HepG2 (cell line): ENCODE data around the gene TYROBP. TPM values are rescaled to one million over a fixed set of nuclear protein-coding genes. Genes with fewer than 3 reads are reported as not detected.
A peak's percentile ranks its signal among the peaks of the same experiment; 100 is the strongest.

Experiments used
- BRF2 ChIP-seq: sonication (generic); formaldehyde crosslinking; IDR thresholded peaks from 2 replicates; pipeline ENCODE4 v1.8.1; 2022; ENCODE audit warnings: mild to moderate bottlenecking, missing genetic modification reagents
- CREB3 ChIP-seq: sonication (generic); formaldehyde crosslinking; IDR thresholded peaks from 2 replicates; pipeline ENCODE4 v1.5.0; 2020; ENCODE audit warnings: missing genetic modification reagents
- CREM ChIP-seq, 2 experiments: sonication (generic) in 1 of 2; formaldehyde crosslinking in 1 of 2; IDR thresholded peaks; 2 replicates each; pipeline versions ENCODE4 v1.4.0 to v1.6.1; 2016 to 2020; ENCODE audit warnings: antibody characterized with exemption in 1 of 2, mild to moderate bottlenecking in 1 of 2, missing genetic modification reagents in 1 of 2
- EP300 ChIP-seq, 3 experiments: sonication (generic) in 1 of 3; formaldehyde crosslinking in 1 of 3; IDR thresholded peaks; 2 replicates each; pipeline versions ENCODE4 v1.5.1 to v1.6.1; 2011 to 2020; ENCODE audit warnings: low read depth in 2 of 3, low read length in 2 of 3, borderline replicate concordance in 1 of 3, improper control_type of control experiment in 1 of 3, mild to moderate bottlenecking in 1 of 3, missing genetic modification reagents in 1 of 3, moderate library complexity in 1 of 3
- GABPB1 ChIP-seq: IDR thresholded peaks from 2 replicates; pipeline ENCODE4 v1.6.1; 2016; ENCODE audit warnings: mild to moderate bottlenecking, missing genetic modification reagents, moderate library complexity, missing compliant biosample characterization
- HOXD1 ChIP-seq: sonication (generic); formaldehyde crosslinking; IDR thresholded peaks from 2 replicates; pipeline ENCODE4 v1.5.0; 2020; ENCODE audit warnings: missing genetic modification reagents
- KAT7 ChIP-seq: IDR thresholded peaks from 2 replicates; pipeline ENCODE4 v1.6.1; 2018; ENCODE audit warnings: borderline replicate concordance, missing compliant biosample characterization
- MAFK ChIP-seq, 2 experiments: IDR thresholded peaks in 1 of 2; conservative IDR thresholded peaks in 1 of 2; 2 replicates each; pipeline ENCODE4 v1.6.1; 2011; ENCODE audit warnings: improper control_type of control experiment in 2 of 2, low read length in 2 of 2
- MLXIP ChIP-seq: sonication (generic); formaldehyde crosslinking; IDR thresholded peaks from 2 replicates; pipeline ENCODE4 v1.9.0; 2021; ENCODE audit warnings: missing genetic modification reagents, borderline replicate concordance
- MTF2 ChIP-seq: sonication (generic); formaldehyde crosslinking; IDR thresholded peaks from 2 replicates; pipeline ENCODE4 v1.5.0; 2020; ENCODE audit warnings: missing genetic modification reagents, borderline replicate concordance
- NKX3-1 ChIP-seq: sonication (generic); formaldehyde crosslinking; IDR thresholded peaks from 2 replicates; pipeline ENCODE4 v1.5.0; 2020; ENCODE audit warnings: missing genetic modification reagents
- NR2F6 ChIP-seq, 2 experiments: IDR thresholded peaks; 2 replicates each; pipeline ENCODE4 v1.6.1; 2016; ENCODE audit warnings: antibody characterized with exemption in 1 of 2, mild to moderate bottlenecking in 1 of 2
- PAWR ChIP-seq: sonication (generic); formaldehyde crosslinking; IDR thresholded peaks from 2 replicates; pipeline ENCODE4 v1.4.0; 2020; ENCODE audit warnings: missing genetic modification reagents, mild to moderate bottlenecking, borderline replicate concordance
- SOX5 ChIP-seq: IDR thresholded peaks from 2 replicates; pipeline ENCODE4 v1.6.1; 2016; ENCODE audit warnings: borderline replicate concordance
- ZFP1 ChIP-seq: IDR thresholded peaks from 2 replicates; pipeline ENCODE4 v1.6.1; 2016
- ZNF18 ChIP-seq: sonication (generic); formaldehyde crosslinking; IDR thresholded peaks from 2 replicates; pipeline ENCODE4 v1.8.0; 2022; ENCODE audit warnings: mild to moderate bottlenecking, missing genetic modification reagents; ENCODE audit not compliant: insufficient replicate concordance
- ZNF20 ChIP-seq: sonication (generic); formaldehyde crosslinking; IDR thresholded peaks from 2 replicates; pipeline ENCODE4 v1.4.0; 2020; ENCODE audit warnings: mild to moderate bottlenecking, moderate library complexity, missing genetic modification reagents
- ZNF33A ChIP-seq: sonication (generic); formaldehyde crosslinking; IDR thresholded peaks from 2 replicates; pipeline ENCODE4 v1.5.1; 2020; ENCODE audit warnings: missing genetic modification reagents, mild to moderate bottlenecking, moderate library complexity, borderline replicate concordance
- ZNF343 ChIP-seq: sonication (generic); formaldehyde crosslinking; IDR thresholded peaks from 2 replicates; pipeline ENCODE4 v1.4.0; 2020; ENCODE audit warnings: mild to moderate bottlenecking, missing genetic modification reagents
- ZNF354B ChIP-seq: sonication (generic); formaldehyde crosslinking; IDR thresholded peaks from 2 replicates; pipeline ENCODE4 v1.8.0; 2022; ENCODE audit warnings: mild to moderate bottlenecking, missing genetic modification reagents
- ZNF576 ChIP-seq: sonication (generic); formaldehyde crosslinking; IDR thresholded peaks from 2 replicates; pipeline ENCODE4 v1.4.0; 2020; ENCODE audit warnings: mild to moderate bottlenecking, missing genetic modification reagents
- polyA plus RNA-seq, 8 experiments: library from polyadenylated mRNA; depleted of rRNA in 3 of 8; stranded (reverse) in 7 of 8; unstranded in 1 of 8; fragments of >200 nt; fragmentation: Illumina TruSeq in 4 of 8; extraction: Trizol in 4 of 8; gene quantifications; 2 replicates each; pipeline versions ENCODE4 v1.2.1 to v1.2.3, GENCODE V29; 2011 to 2016; ENCODE audit warnings: low read depth in 4 of 8, missing spikeins in 1 of 8, mixed read lengths in 1 of 8; ENCODE audit not compliant: insufficient read depth in 1 of 8
- total RNA-seq, 5 experiments: library from RNA; depleted of rRNA; stranded (reverse); fragments of >200 nt; fragmentation: Illumina TruSeq; extraction: Trizol; gene quantifications; 2 replicates each; pipeline ENCODE4 v1.2.3, GENCODE V29; 2016; ENCODE audit warnings: low read depth in 1 of 5

The TYROBP gene
- total and polyA plus RNA-seq, 2 of the 13 experiments (the other 11 are each of a cell fraction or from before 2014, with no cell fraction given) = not detected

- TF ChIP-seq EP300 (IDR thresholded peaks at IDR 0.05; ENCODE audit: low read depth in 2 of 2, low read length in 2 of 2) = no peak; a peak in 1 of 4 replicates
- TF ChIP-seq EP300 (CRISPR knock-in tag; IDR thresholded peaks at IDR 0.05; ENCODE audit: borderline replicate concordance) = peak; percentile 40; the same call in 1 of the 2 replicates
- no peak for TF ChIP-seq BRF2 (CRISPR knock-in tag)
- TF ChIP-seq SOX5 (CRISPR knock-in tag) = peak; percentile 59; the same call in 1 of the 2 replicates
- TF ChIP-seq ZNF20 = no peak
- no peak for TF ChIP-seq ZNF354B (CRISPR knock-in tag)
- no peak for TF ChIP-seq NR2F6 (IDR thresholded peaks at IDR 0.05)
- peak; percentile 71; the same call in 1 of the 2 replicates for TF ChIP-seq NR2F6 (CRISPR knock-in tag; IDR thresholded peaks at IDR 0.05)
- TF ChIP-seq ZNF576 (CRISPR knock-in tag) = no peak
- TF ChIP-seq CREM (IDR thresholded peaks at IDR 0.05) = peak; percentile 92
- 0 out of 2 replicates have a peak, but pooled peaks have one; percentile 15 for TF ChIP-seq CREM (CRISPR knock-in tag; IDR thresholded peaks at IDR 0.05)
- no peak for TF ChIP-seq PAWR (CRISPR knock-in tag)
- no peak for TF ChIP-seq ZNF33A (CRISPR knock-in tag)
- peak; percentile 80; the same call in 1 of the 2 replicates for TF ChIP-seq ZFP1 (CRISPR knock-in tag)
- peak; percentile 96 for TF ChIP-seq GABPB1 (CRISPR knock-in tag)
- no peak for TF ChIP-seq ZNF343 (CRISPR knock-in tag)
- TF ChIP-seq MAFK (conservative IDR thresholded peaks at IDR 0.05 in 1 of 2, IDR thresholded peaks at IDR 0.05 in 1 of 2; ENCODE audit: low read length in 2 of 2) = no peak
- TF ChIP-seq ZNF18 = no peak
- 0 out of 2 replicates have a peak, but pooled peaks have one; percentile 22 for TF ChIP-seq CREB3 (CRISPR knock-in tag)
- no peak for TF ChIP-seq MTF2 (CRISPR knock-in tag)
- TF ChIP-seq NKX3-1 = no peak
- TF ChIP-seq KAT7 (CRISPR knock-in tag) = 0 out of 2 replicates have a peak, but pooled peaks have one; percentile 30
- TF ChIP-seq MLXIP (CRISPR knock-in tag) = no peak
- TF ChIP-seq HOXD1 (CRISPR knock-in tag) = 0 out of 2 replicates have a peak, but pooled peaks have one; percentile 20
These were observed 23.2 kb upstream of the TYROBP start (continued) for GRCh38 chr19:35931161-35931873.
